Pulmonary artery endothelial cell (primary cell): ENCODE results near the gene MRNIP. TPM values are rescaled to one million over a fixed set of nuclear protein-coding genes. Genes with fewer than 3 reads are reported as not detected.
"Not testable (repeated sequence)": the region's sequence is repeated elsewhere in the genome, so short reads cannot be mapped to it uniquely, and the experiment has no call there.

Source experiments
- DNase-seq: peaks from one replicate; pipeline ENCODE4 v3.0.0-alpha.2; 2011; ENCODE audit warnings: low read depth, low spot score
- total RNA-seq: library from RNA; depleted of rRNA; stranded (reverse); fragments of >200 nt; gene quantifications from 2 replicates; pipeline ENCODE4 v1.2.3, GENCODE V29; 2014

MRNIP gene
- total RNA-seq, 1 donor from 2014 or later = 8.9 TPM

DNA sequence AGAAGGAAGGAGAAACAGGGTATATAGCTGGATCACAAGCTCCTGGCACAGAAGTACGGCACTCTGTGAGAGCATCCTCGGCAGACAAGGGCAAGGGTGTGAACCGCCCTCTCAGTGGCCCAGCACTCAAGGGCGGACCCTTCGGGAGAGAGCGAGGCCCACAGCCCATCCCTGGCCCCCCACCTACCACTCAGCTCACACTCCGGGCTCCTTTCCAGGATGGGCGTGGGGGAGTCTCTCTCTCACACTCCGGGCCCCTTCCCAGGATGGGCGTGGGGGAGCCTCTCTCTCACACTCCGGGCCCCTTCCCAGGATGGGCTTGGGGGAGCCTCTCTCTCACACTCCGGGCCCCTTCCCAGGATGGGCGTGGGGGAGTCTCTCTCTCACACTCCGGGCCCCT, 12.9 kb upstream of the MRNIP start:
- not testable (repeated sequence) for DNase-seq

DNA sequence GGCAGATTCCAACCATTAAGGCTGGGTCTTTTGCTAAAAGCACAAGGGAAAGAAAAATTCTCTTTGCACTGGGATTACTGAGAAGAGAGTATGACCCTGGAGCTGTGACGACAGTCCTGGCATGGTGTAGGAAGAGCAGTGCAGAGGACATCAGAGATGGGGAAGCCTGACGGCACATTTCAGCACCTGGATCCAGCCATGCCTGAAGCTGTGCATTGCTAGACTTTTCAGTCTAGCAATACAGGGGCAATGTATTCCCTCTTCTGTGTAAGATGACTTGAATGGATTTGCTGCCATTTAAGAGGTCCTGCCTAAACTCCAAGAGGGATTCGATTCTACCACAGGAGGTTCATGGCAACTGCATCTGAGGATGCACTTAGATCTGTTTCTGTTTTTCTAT, 12.3 kb upstream of the MRNIP start:
- DNase-seq = no peak

DNA sequence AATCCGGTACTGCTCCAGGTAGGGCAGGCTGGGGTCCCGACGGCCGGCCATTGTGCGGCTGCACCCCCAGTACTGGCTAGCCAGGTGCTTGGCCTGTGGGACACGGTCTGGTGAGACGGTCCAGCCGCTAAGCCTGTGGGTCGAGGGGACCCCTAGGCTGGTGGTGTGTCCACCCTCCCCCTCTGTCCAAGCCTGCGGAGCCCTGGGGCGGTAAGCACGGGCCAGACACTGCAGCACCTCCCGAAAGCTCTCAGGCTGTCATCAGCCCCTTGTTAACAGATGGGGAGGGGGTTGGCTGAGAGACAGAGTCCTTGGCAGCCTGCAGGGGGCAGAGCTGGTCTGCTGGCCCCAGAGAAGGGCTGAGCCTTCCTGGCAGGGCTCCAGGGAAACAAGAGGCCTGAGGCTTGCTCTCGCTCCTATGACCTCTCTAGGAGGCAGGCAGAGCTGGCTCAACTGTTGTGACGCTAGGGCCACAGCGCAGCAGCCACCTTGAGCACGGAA, 11.8 kb upstream of the MRNIP start:
- no peak for DNase-seq

DNA sequence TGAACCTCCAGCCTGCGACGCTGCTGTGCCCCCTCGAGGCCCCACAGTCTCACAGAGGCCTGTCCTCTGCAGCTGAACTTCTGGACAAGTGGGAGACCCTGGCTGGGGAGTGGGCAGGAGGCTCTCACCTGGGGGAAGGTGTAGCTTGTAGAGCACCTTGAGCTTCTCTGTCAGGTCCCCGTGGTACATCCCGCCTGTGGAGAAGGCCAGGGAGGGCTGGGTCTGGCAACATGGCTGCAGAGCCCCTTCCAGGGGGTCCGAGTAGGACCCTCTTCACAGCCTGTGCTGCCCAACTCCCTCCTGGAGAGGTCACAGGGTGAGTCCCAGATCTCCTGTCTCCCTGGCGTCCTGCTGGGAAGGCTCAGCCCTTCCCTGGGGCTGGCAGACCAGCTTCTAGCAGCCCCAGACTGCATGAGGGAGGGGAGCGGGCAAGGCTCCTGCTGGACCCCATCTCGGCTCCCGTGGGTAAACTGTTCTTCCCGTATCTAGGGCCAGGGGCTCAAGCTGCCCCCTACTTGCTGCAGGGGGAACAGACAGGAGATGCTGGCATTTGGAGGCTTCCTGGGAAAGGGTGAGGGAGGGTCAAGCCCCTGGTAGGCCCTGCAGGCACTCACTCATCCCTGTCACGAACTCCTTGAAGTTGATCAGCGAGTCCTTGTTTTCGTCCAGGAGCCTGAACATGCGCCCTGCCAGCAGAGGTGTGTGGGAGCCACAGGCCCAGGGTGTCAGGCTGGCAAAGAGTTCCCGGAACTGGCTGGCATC, 11.2 kb upstream of the MRNIP start:
- no peak for DNase-seq

DNA sequence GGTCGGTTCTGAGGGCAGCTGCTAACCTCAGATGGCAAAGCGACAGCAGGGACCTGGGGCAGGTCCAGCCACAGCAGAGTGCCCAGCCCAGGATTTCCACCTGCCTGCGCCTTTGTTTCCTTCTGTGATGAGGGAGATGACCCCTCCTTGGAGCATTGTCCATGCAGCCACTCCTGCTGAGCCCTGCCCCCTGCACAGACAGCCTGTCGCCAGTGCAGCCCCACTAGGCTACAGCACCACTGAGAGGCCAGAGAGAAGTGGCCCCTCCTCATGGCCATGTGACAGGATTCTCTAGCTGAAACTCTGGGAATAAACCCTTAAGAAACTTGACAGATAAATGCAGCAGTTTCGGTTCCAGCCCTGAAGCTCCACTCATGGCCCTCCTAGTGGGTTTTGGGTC, 10.5 kb upstream of the MRNIP start:
- DNase-seq = no peak

DNA sequence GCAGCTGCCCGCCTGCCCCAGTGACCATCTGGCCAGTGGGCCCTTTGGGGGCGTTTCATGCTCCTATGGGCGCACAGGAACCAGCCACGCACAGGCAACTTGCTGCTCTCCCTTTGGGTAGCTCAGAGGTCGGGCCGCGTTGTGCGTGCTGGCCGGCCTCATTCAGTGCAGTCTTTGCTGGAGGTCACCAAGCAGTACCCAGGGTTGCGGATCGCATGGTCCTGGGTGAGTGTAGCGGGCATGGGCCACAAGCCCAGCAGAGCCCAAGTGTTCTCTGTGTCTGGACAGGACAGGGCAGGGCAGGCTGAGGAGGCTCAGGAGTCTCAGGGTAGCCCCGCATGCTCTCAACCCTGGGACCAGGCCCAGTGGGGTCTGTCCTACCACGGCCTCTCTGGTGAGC, 9.9 kb upstream of the MRNIP start:
- no peak for DNase-seq

DNA sequence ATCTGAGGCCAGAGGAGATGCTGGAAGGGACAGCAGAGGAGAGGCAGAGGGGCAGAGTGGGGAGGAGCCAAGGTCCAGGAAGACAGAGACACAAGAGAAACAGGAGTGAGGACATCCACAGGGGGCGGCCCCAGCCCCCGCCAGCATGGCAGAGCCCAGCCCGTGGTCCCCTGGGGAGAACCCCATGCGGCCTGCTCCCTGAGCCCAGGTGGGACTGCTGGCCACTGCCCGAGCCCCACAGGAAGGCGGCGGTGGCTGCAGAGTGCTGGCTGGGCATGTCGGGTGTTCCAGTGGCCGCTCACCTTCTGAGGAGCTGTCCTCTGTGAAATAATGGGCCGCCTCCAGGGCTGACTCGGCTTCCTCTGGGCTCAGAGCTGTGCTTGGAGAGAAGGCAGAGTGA, 8.9 kb upstream of the MRNIP start:
- no peak for DNase-seq

DNA sequence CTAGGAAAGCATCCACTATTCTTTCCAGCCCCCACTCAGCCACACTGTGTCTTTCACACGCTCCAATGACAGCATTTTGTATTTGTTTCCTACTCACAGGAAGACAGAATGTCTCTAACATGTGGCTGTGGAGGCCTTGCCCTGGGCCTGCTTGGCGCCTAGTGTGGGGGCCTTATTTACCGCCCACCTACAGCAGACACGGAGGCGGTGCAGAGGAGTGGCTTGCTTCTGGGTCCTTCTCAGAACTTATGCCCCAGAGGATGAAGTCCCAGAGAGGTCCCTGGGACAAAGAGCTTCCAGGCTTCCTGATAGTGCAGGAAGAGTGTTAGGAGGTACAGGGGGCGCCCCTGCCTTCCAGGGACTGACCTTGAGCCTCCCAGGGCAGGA, 8.5 kb upstream of the MRNIP start:
- no peak for DNase-seq

DNA sequence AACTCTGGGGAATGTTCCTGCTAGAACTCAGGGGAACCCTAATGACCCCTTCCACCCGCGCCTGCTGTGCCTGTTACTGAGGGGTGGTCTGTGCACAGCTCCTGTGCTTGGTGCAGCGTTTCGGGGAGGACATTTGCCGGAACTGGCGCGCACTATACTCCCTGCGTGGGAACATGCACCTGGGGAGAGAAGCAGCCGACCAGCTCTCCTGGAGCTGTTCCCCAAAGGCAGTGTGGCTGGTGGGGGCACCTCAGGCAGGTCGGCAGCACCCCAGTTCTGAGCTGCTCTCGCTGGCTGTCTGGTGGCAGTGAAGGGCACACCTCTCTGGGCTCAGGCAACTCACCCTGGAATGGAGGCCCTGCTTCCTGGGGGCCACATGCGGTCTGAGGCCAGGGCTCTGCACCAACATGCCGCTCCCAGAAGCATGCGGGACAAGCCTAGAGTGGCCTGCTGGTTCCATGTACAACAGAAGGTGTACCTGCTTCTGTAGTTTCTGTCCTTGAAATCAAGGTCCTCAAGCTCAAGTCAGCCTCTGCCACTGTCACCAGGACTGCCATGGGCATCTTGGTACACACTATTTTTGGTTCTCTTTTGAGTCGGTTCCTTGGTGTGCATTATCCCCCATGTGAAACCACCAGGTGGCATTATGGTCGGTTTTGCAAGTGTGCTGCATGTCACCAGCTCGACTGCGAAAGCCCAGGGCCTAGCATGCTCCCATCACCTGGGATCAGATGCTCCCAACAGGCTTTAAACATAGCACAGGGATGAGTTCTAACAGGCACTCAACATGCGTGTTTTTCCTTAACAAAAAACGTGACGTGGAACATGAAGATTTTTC, 7.8 kb upstream of the MRNIP start:
- DNase-seq = no peak

DNA sequence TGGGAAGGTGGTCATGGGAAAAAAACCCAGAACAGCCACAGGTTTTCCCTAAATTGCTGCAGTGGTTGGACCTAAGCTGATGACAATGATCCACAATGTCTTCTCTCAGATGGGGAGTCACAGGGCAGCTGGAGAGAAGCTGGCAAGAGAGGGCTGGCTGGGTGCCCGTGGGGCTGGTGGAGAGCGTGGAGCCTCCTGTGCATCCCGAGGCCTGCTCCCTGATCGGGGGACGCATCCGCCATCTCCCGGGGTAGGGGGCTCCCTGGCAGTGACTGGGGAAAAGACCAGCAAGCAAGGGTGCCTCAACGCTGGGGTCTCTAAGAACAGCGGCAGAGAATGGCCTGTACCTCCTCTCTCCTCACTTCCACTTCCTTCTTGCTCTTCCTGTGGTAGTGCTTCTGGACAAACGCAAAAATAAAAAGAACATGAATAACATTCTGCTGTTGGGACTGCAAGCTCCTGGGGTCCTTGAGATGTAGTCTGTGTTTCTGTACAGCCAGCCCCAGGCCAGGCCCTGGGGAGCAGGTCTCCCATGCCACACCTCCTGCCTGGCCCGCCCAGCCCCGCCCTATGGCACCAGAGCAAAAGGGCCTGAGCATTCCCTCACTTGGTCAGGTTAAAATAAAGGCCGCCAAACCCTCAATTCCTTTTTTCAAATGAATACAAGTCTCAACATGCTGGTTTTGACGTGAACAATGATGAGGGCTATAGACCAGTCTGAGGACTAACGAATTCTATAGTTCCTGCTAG, 7.0 kb upstream of the MRNIP start:
- no peak for DNase-seq

DNA sequence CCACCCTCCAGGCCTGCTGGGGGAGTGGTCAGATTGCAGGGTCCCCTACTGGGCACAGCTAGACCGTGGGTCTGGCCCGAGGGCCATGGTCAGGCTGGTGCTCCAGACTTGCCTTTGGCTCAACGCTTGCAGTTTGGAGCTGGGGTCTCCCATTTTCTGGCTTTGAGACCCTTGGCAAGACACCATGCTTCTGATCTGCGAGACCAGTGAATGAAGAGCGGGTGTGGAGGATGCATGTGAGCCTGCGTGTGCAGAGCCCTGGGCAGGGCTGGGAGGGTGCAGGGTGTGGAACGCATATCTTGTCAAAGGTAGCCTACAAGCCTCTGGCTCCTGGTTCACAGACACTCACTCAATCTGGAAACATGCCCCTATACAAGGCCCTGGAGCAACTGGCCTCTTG, 6.1 kb upstream of the MRNIP start:
- DNase-seq = no peak

DNA sequence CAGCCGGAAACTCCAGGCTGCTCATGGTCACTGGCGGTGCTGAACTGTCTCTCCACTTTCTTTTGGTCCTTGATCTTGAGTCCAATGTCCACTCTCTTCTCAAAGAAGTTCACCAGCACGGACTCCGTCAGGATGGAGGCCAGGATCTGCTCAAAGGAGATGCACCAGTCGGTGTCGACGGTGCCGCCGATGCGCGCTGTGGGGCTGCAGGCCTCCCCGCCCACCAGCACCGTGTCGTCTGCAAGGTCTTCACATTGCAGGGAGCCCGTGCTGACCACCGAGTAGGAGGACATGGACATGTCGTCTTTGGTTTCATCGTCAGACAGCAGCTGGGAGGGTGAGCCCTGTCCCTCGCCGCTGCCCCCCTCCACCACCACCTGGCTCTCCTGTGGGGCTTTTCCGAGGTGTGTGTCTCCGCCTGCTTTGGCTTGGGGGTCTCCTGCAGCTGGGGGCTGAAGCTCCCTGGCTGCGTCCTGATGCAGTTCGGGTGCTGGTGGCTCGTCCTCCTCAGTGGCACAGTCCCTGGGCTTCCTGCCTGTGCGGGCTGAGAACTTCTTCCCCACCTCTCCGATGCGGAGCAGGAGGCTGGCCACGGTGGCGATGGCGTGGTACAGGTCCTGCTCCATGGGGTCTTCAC, 5.0 kb upstream of the MRNIP start:
- DNase-seq = no peak

DNA sequence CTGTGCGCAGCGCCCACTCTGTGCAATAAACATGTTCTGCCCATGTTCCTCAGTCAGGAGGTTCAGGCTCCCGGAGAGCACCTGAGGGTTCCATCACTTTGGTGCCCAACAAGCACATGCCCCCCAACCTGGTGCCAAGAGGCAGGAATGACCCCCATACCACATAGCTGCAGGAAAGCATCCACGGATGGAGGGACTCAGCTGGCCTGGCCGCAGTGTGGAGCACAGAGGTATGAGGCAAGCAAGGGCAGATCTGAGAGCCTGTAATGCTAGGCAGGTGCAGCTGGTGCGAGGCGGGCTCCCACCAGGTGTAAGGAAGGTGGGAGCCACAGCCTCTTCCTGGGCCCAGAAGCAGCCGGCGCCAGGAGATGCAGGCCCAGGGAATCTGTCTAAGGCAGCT, 4.3 kb upstream of the MRNIP start:
- DNase-seq = no peak

DNA sequence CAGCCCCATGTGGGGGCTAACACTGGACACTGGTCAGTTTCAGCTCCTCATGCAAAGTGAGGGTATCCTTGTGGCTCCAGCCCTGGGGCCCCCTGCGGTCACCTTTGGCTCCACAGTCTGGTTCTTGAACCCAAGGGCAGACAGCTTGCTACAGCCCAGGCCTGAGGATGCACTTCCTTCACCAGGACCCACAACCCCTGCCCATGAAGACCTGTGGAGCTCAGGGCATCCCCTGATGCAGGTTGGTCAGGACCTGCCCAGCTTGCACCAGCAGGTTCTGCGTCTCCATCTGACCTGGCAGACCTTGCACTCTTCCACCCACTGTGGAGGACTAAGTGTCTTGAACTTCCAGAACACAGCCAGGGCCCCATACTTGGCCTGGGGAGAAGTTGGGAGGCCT, 3.7 kb upstream of the MRNIP start:
- no peak for DNase-seq

DNA sequence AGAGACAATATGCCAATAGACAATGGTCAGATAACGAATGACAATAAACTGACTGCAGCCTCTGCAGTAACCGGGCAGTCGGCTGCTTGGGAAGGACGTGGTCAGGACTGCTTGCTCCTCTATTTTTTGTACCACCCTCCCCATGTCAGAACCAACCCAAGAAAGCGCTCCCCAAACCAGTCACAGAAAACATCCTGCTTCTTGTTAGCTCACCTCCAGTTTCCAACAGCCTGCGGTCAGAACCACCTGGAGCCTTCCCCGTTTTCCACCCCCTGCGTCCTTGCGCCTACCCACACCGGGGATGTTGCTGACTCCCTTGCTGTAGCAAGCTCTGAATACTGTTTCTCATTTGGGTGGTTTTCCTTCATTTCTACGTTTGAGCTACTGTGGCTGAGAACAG, 1.7 kb upstream of the MRNIP start:
- no peak for DNase-seq

DNA sequence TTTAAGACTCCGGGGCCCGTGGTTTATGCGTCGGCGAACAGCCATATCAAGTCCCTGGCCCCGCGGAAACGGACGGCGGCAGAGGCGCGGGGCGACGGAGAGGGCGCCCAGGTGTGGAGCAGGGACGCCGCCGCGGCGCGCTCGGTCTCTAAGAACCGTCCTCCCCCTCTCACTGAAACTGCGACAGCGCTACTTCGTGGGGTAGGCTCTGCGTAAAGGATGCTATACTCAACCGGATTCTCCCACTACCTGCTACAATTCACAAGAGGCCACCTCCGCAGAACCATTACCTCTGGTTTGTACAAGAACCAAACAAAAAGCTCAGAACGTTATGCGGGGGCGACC, 404 bp downstream of the MRNIP start:
- DNase-seq = no peak

DNA sequence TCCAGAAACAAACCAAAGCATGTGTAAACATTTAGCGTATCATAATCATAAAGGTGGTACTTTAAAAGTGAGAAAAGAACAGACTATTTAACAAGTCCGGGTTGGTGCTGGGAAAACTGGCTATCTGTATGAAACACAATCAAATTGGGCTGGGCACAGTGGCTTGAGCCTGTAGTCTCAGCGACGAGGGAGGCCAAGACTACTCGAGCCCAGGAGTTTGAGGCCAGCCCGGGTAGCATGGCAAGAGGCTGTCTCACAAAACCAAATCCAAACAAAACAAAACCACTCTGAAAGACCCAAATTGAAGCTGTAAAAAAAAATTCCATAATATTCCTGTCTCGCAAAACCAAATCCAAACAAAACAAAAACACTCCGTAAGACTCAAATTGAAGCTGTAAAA, 4.3 kb downstream of the MRNIP start:
- no peak for DNase-seq

DNA sequence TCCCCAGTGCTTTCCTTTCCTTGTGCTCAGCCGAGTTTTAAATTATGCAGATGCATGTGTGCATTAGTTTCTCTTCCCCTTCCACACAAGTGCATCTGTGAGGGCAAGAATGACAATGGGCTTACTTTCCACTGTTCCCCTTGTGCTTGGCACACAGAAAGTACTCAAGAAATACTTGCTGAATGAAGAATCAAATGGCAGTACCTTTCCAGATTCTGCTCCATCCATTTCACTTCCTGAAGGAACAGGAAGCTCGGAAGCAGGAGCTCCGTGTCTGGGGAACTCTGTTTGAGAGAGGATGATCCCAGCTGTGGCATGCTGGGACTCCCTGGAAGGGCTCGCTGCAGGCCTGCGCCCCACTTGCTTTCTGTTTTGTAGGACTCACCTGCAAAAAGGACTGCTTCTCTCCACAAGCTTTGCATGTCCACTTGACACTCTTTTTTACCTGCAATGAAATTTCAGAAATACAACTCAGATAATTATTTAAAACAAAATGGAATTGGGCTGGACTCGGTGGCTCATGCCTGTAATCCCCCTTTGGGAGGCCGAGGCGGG, 5.5 kb downstream of the MRNIP start:
- DNase-seq = no peak

DNA sequence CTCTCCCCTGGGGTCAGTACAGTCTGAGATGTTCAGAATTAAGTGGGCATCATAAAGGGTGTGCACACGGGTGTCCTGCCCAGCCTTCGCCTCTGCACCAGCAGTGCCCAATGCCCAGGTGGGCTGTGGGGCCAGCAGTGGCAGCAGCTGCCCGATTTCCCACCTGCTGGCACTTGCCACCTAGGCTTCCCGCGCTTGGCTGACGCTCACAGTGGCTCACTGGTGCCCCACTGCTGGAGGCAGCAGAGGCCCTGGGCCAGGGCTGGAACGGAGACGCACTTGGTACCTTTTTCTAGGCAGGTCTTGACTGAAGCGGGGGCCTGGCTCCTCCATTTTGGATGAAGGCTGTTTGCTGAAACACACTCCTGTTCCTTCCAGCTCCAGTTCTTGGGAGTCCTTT, 17.0 kb downstream of the MRNIP start:
- DNase-seq = no peak

DNA sequence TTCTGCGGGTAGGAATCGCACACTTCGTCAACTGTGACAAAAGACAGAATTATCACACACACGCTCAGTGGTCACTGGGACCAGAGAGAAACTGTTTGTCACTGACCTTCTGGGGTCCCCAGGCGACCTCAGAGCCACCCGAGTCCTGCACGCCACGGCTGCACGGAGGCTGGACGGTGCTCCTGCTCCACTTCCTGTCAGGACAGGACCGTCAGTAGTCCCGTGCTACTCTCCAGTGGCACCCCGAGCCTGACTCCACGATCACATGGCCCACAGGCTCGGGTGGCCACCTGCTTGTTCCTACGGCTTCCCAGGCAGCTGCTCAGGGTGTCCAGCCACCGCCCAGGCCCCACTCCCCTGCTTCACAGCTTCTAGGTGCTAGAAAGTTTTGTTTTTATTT, 17.9 kb downstream of the MRNIP start:
- no peak for DNase-seq

DNA sequence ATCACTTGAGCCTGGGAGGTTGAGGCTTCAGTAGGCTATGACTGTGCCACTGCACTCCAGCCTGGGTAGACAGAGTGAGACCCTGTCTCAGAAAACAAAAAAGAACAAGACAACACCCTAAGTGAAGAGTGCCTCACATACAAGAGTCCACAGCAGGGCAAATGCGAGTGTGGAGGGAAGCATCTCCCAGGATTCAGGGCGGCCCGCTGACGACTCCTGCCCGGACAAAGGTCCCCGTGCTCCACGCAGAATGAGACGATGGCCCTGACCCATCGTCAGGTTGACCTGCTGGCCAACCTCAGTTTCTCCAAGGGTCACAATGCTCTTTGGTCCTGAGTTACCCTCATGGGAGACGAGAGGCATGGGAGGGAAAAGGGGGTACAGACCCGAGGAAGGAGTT, 18.3 kb downstream of the MRNIP start:
- no peak for DNase-seq
